AG04449 (cell line): Measurements from ENCODE around the gene SLC4A4.

ENCODE experiments used
- CTCF ChIA-PET: fragments of 350-600 bp; formaldehyde crosslinking; extraction: SDS; loops from one replicate; lab custom pipeline; 2021; ENCODE audit warnings: antibody characterized with exemption; lab: Yijun Ruan, JAX
- POLR2A ChIA-PET: fragments of 400-600, 350-600 bp; formaldehyde crosslinking; extraction: SDS; loops from one replicate; lab custom pipeline; 2020; ENCODE audit warnings: antibody characterized with exemption, inconsistent platforms; lab: Yijun Ruan, JAX
- DNase-seq: peaks from one replicate; pipeline ENCODE4 v3.0.0-alpha.2; 2010; ENCODE audit warnings: low read depth, low spot score
- H3K4me3 ChIP-seq: 2 replicates; pipeline ENCODE4 v1.5.1; 2011; ENCODE audit warnings: low read depth, mild to moderate bottlenecking, control low read depth, low read length
- CTCF ChIP-seq: IDR thresholded peaks from one replicate; pipeline ENCODE4 v1.5.1; 2011; ENCODE audit warnings: mild to moderate bottlenecking, moderate library complexity, low read length, control low read depth, inconsistent platforms; ENCODE audit not compliant: insufficient read depth; ENCODE audit errors: missing control alignments

The SLC4A4 gene

DNA sequence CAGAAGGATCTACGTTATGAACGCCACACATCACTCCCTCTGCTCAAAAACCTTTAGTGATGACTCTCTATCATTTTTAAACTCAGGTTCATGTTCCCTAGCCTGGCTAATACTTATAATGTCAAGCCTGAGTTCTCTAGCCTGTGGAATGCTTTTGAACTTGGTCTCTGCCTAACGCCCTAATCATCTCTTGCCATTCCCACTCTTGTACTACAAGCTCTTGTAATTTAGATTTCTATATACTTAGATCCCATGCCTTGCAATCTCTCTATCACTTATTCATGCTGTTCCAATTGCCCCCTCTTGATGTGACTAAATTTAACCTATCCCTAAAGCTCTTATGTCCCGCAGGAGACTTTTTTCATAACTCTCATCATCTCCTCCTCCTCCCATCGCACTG, 40.3 kb downstream of the SLC4A4 start:
- CTCF ChIA-PET: no interaction called here
- POLR2A ChIA-PET: no interaction called here
- DNase-seq: no peak
- TF ChIP-seq CTCF: no peak
- H3K4me3 ChIP-seq: no peak overlapping the region

- POLR2A ChIA-PET: no interaction called here
- DNase-seq: peak; percentile 21
- H3K4me3 ChIP-seq: no peak overlapping the region
- CTCF ChIA-PET: no interaction called here
- TF ChIP-seq CTCF: no peak
Measured at GRCh38 chr4:71380788-71381187, 42.0 kb downstream of the SLC4A4 start.

- CTCF ChIA-PET: interaction anchor here (1.2 kb wide), 1 partner anchor 28 kb away, joined by 3 read pairs; no protein-coding TSS in a partner anchor
- POLR2A ChIA-PET: no interaction called here
- no peak for TF ChIP-seq CTCF
- no peak for DNase-seq
- H3K4me3 ChIP-seq: no peak overlapping the region
Measured at GRCh38 chr4:71382125-71382899, 43.5 kb downstream of the SLC4A4 start.

DNA sequence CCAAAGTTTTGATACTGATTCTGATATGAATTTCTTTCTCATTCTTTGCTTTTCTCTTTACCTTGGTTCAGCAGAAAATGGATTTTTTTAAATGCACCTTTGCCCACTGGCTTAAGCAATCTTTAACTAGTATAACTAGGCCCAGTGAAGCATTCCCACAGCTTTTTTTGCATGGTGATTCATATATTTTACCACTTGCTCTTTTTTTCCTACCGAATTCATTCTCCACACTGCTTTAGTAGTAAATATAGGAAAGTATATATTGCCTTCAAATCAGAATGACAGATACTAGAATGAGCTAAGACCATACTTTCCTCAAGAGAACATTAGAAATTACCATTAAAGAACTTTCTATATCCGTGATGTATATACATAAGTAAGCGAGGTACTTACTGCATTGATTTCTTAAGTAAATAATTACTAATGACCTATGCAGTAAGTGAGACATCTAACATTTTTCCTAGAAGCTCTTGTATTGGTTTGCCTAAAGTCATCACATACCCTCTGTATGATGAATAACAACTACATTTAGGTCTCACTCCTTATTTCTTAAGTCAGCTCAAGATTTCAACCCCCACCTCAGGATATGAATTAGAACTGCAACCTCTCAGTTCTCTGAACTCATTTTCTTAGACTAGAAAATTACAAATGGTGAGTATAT, 44.2 kb downstream of the SLC4A4 start:
- DNase-seq: no peak
- POLR2A ChIA-PET: no interaction called here
- no peak overlapping the region for H3K4me3 ChIP-seq
- CTCF ChIA-PET: interaction anchor here (0.6 to 1.2 kb wide), 3 partner anchors 13 to 585 kb away, joined by 3 read pairs; no protein-coding TSS in a partner anchor
- TF ChIP-seq CTCF: no peak

DNA sequence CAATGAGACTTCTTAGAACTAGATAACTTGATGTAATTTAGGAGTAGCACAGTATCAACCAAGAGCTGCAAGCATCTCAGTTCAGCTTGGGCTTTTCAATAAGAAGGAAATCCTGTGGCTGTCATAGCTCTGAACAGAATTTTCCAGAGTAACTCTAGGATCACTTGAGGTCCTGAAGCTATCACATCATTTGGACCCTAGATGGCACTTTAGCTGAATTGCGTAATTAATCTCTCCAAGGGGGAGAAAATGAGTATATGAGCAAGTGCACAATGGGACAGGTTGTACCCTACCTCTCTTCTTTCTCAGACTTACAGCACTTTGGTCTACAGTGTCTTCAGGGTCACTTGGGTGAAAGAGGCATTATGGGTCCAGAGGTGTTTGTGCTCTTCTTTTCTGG, 45.2 kb downstream of the SLC4A4 start:
- H3K4me3 ChIP-seq: no peak overlapping the region
- TF ChIP-seq CTCF: no peak
- ChIA-PET POLR2A (no interaction called here), CTCF (no interaction called here)
- DNase-seq: no peak

DNA sequence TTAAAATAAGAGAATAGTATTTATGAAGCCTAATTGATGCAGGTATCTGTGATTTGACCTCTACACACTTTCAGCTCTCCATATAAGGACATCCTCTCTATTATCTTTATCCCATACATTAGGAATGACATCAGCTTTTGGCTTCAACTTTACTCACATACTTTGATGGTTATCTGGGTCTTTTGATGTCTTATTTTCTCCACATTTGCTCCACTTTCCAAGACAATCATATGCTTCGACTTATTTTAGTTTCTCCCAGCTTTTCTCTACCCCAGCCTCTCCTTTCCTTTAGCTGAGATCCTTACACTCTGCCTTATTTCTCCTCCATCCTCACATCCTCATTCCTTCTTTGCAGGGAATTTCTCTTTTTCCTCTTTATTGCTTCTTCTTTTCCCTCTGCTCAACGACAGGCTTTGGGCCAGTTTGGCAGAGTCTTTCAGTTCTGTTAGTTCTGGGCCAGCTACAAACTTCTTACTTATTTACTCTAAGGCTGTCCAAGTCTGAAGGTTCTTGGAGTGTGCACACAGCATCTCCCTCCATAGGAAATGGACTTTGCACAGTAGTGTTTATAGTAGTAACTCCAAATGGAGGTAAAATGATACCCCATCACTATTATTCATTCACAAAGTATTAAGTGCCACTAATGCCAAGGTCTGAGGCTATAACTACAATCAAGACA, 50.5 kb downstream of the SLC4A4 start:
- POLR2A ChIA-PET: no interaction called here
- H3K4me3 ChIP-seq: no peak overlapping the region
- no peak for DNase-seq
- CTCF ChIA-PET: no interaction called here
- no peak for TF ChIP-seq CTCF
